Heart right ventricle (tissue), 16 donors: Measurements from ENCODE around the gene NAA15. TPM values are rescaled to one million over a fixed set of nuclear protein-coding genes. Genes with fewer than 3 reads are reported as not detected.

Source experiments
- ATAC-seq, 8 donors: fragments of 200-7000 bp; cut with Tn5 transposase; one replicate each; pipeline ENCODE4 v1.9.1; 2020; ENCODE audit warnings: mild to moderate bottlenecking in 8 of 8, moderate library complexity in 8 of 8, moderate number of reproducible peaks in 1 of 8
- DNase-seq, 2 donors: peaks; one replicate each; pipeline ENCODE4 v3.0.0-alpha.2; 2020
- H3K27ac ChIP-seq, 10 donors: fragments of 200-600 bp; sonication (generic) in 2 of 10; one replicate each; pipeline versions ENCODE4 v1.5.0 to v1.8.0; 2020 to 2022; ENCODE audit warnings: mild to moderate bottlenecking in 3 of 10
- H3K27me3 ChIP-seq, 7 donors: fragments of 200-600 bp; one replicate each; pipeline ENCODE4 v1.8.0; 2021 to 2022; ENCODE audit warnings: mild to moderate bottlenecking in 2 of 7
- H3K36me3 ChIP-seq, 9 donors: fragments of 200-600 bp; sonication (generic) in 1 of 9; one replicate each; pipeline versions ENCODE4 v1.5.0 to v1.8.0; 2020 to 2022; ENCODE audit warnings: mild to moderate bottlenecking in 2 of 9
- H3K4me1 ChIP-seq, 9 donors: fragments of 200-600 bp; sonication (generic) in 1 of 9; one replicate each; pipeline versions ENCODE4 v1.5.0 to v1.8.0; 2020 to 2022; ENCODE audit warnings: mild to moderate bottlenecking in 4 of 9
- H3K4me3 ChIP-seq, 10 donors: fragments of 200-600 bp; sonication (generic) in 2 of 10; one replicate each; pipeline versions ENCODE4 v1.5.0 to v1.8.0; 2020 to 2022; ENCODE audit warnings: mild to moderate bottlenecking in 7 of 10, moderate library complexity in 2 of 10
- H3K9me3 ChIP-seq, 11 donors: fragments of 200-600 bp in 10 of 11; sonication (generic) in 2 of 11; one replicate each; pipeline versions ENCODE4 v1.5.0 to v1.8.0; 2013 to 2022; ENCODE audit warnings: mild to moderate bottlenecking in 2 of 11, control low read depth in 1 of 11, moderate library complexity in 1 of 11
- WGBS, 2 donors: extraction: QIAGEN DNeasy Blood & Tissue Kit; methylation state at CpG; one replicate each; pipeline ENCODE4 v1.1.7; 2013; ENCODE audit warnings: inconsistent platforms in 1 of 2; 5-methylcytosine and 5-hydroxymethylcytosine counted together
- intact Hi-C, 10 donors: fragments of 100-400 bp; cut with DNase I; formaldehyde crosslinking; loops; one replicate each; pipeline versions ENCODE4 v1.11.1 to v1.14.2; 2022
- polyA plus RNA-seq, 2 donors: library from polyadenylated mRNA; stranded (reverse); fragments of 200-250 nt; gene quantifications; one replicate each; pipeline ENCODE4 v1.2.3, GENCODE V29; 2013
- total RNA-seq, 10 donors: library from RNA; stranded (reverse); fragmentation: NEBNext Ultra II Directional in 3 of 10; extraction: Animal tissue kit (Norgen Biotek cat#: 25700) in 3 of 10; gene quantifications; one replicate each; pipeline versions ENCODE4 v1.2.1 to v1.2.4, GENCODE V29; 2021 to 2023
- TF ChIP-seq, protein P1 (sequence below), 9 donors: fragments of 200-600 bp; sonication (generic) in 2 of 9; IDR thresholded peaks; one replicate each; pipeline versions ENCODE4 v1.5.0 to v1.8.0; 2021 to 2022; ENCODE audit warnings: antibody characterized with exemption in 9 of 9, mild to moderate bottlenecking in 5 of 9, moderate library complexity in 1 of 9
- donor health status: Arrhythmogenic right ventricular cardiomyopathy.
- donor health status: ischemic (EF 13 %, LVEDD 7.1; RV severe dilation, severe dysfunction).
- donor health status: healthy with polysubstance abuse.
- donor health status: DM: no; HTN: yes; CAD: no.
- donor health status: DM: no; HTN: no; CAD: no.
- donor health status: ischemic (EF 25% LVEDD 6.9; RV normal size, moderate dysfunction).
- donor health status: ischemic (EF 25% LVEDD 5.7; RV mildly dilated, moderate dysfunction).
- donor health status: healthy.
- donor health status: DM: yes; HTN: yes; CAD: no.
- donor health status: Ischemic cardiomyopathy.
- donor health status: ischemic (EF 35%, LVEDD 5.7; RV mildly dilated, moderate dysfunction).
- donor health status: nonischemic (EF 11% LVEDD 7.7; RV severe dilation, severe dysfunction).
- donor health status: DM: yes; HTN: yes; CAD: no.
- donor health status: PGD.
- donor health status: ischemic (EF 29% LVEDD 5.4; RV normal size, mild dysfunction).
- donor health status: nonischemic (EF 23%, LVEDD 6.1; RV moderate dilation, normal function).

Gene NAA15
- total and polyA plus RNA-seq, 12 donors, result 8.2 to 45.4 (median 33.4) TPM

DNA sequence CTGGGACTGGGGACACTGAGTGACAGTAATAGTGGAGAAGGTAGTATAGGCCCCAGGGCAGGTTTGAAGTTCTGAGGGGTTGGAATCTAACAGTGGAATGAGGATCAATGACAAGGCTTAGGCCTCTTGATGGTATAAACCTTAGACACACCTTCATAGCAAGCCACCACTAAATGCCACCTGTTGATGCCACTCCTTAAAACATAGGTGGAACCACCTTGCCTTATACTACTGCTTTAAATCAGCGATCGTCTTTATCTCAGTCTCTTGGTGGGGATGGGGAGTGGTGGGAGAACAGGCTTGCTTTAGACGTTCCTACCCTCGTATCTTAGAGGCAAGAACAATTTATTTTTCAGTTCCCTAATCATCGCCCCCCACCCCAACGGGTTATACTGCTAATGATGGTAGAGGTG lies 153.8 kb downstream of the NAA15 start:
- intact Hi-C loops, result loop anchor here in 2 of 10 donors (5.0 to 10.0 kb wide), 2 partner anchors 42 to 370 kb away; no protein-coding TSS in a partner anchor
- H3K27ac ChIP-seq, result peak overlapping the region in 6 of 10 donors; percentile 94 to 100 (median 98)

DNA sequence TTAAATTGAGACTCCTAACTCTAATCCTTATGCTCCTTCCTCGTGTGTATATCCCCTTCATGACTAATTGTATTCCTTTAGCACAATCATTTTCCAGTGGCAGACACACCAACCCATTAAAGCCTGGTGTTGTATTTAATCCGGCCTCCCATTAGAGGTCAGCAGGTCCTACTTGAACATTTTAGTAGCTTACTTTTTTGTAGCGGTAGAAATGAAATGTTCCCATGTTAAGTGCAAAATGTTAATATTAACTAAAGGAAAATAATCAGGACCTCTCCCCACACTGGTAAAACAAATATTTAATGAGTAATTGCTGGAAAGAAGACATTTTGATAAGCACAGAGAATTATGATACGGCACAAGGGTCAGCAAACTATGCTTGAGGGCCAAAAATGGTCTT lies 156.0 kb downstream of the NAA15 start:
- no peak for DNase-seq
- H3K27ac ChIP-seq, result no peak overlapping the region
- TF ChIP-seq, protein P1, sequence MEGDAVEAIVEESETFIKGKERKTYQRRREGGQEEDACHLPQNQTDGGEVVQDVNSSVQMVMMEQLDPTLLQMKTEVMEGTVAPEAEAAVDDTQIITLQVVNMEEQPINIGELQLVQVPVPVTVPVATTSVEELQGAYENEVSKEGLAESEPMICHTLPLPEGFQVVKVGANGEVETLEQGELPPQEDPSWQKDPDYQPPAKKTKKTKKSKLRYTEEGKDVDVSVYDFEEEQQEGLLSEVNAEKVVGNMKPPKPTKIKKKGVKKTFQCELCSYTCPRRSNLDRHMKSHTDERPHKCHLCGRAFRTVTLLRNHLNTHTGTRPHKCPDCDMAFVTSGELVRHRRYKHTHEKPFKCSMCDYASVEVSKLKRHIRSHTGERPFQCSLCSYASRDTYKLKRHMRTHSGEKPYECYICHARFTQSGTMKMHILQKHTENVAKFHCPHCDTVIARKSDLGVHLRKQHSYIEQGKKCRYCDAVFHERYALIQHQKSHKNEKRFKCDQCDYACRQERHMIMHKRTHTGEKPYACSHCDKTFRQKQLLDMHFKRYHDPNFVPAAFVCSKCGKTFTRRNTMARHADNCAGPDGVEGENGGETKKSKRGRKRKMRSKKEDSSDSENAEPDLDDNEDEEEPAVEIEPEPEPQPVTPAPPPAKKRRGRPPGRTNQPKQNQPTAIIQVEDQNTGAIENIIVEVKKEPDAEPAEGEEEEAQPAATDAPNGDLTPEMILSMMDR (IDR thresholded peaks at IDR 0.05), result no peak
- intact Hi-C loops, result loop anchor here in 2 of 10 donors (5.0 to 10.0 kb wide), 2 partner anchors 40 to 373 kb away; no protein-coding TSS in a partner anchor
- no peak overlapping the region for H3K4me3 ChIP-seq
- peaks cover 0 to 4% (median 0%) of the 10 kb centered on the region in 9 donors for H3K36me3 ChIP-seq
- H3K4me1 ChIP-seq, result peaks cover 4 to 56% (median 46%) of the 10 kb centered on the region in 9 donors
- WGBS, 2 donors, result 73 to 78% methylated on average over 4 of the region's 4 CpGs
- no peak for ATAC-seq
- H3K9me3 ChIP-seq, result no peaks in the 10 kb centered on the region
- no peaks in the 10 kb centered on the region for H3K27me3 ChIP-seq

More for the DNA sequence above, 153.8 kb downstream of the NAA15 start:
- Histone ChIP-seq H3K27me3 (no peaks in the 10 kb centered on the region), H3K9me3 (no peaks in the 10 kb centered on the region), H3K4me3 (peak overlapping the region; percentile 66 to 95 (median 84)), H3K4me1 (peaks cover 4 to 59% (median 53%) of the 10 kb centered on the region in 9 donors), H3K36me3 (no peaks in the 10 kb centered on the region)
- ATAC-seq (no peak), DNase-seq (no peak)
- TF ChIP-seq, protein P1 (IDR thresholded peaks at IDR 0.05), result no peak
- WGBS, 2 donors, result 44 to 46% methylated on average over 6 of the region's 6 CpGs

DNA sequence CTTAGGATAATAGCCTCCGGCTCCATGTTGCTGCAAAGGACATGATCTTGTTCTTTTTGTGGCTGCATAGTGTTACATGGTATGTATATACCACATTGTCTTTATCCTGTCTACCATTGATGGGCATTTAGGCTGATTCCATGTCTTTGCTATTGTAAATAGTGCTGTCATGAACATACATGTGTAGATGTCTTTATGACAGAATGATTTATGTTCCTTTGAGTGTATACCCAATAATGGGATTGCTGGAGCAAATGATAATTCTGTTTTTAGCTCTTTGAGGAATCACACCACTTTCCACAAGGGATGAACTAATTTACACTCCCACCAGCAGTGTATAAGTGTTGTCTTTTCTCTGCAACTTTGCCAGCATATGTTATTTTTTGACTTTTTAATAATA lies 157.2 kb downstream of the NAA15 start:
- intact Hi-C loops, result loop anchor here in 2 of 10 donors (5.0 to 10.0 kb wide), 2 partner anchors 39 to 374 kb away; no protein-coding TSS in a partner anchor
- no peak overlapping the region for H3K4me3 ChIP-seq
- DNase-seq (no peak), ATAC-seq (no peak)
- H3K27me3 ChIP-seq, result no peaks in the 10 kb centered on the region
- no peaks in the 10 kb centered on the region for H3K9me3 ChIP-seq
- peaks cover 0 to 49% (median 41%) of the 10 kb centered on the region in 9 donors for H3K4me1 ChIP-seq
- peaks cover 0 to 4% (median 0%) of the 10 kb centered on the region in 9 donors for H3K36me3 ChIP-seq
- no peak overlapping the region for H3K27ac ChIP-seq
- TF ChIP-seq, protein P1 (IDR thresholded peaks at IDR 0.05), result no peak
- 100% methylated on average over 1 of the region's 1 CpG for WGBS, 2 donors

DNA sequence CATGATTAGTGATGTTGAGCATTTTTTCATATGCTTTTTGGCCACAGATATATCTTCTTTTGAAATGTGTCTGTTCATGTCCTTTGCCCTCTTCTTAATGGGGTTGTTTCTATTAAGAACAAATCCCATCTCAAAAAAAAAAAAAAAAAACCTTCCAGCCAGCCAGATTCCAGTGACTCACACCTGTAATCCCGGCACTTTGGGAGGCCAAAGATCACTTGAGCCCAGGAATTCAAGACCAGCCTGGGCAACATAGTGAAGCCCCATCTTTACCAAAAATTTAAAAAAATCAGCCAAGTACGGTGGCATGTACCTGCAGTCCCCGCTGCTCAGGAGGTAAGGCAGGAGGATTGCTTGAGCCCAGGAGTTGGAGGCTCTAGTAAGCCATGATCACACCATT lies 157.7 kb downstream of the NAA15 start:
- no peak overlapping the region for H3K4me3 ChIP-seq
- 87 to 90% methylated on average over 3 of the region's 3 CpGs for WGBS, 2 donors
- intact Hi-C loops, result loop anchor here in 2 of 10 donors (5.0 to 10.0 kb wide), 2 partner anchors 38 to 374 kb away; no protein-coding TSS in a partner anchor
- no peaks in the 10 kb centered on the region for H3K9me3 ChIP-seq
- no peak overlapping the region for H3K27ac ChIP-seq
- no peak for DNase-seq
- peaks cover 0 to 4% (median 0%) of the 10 kb centered on the region in 9 donors for H3K36me3 ChIP-seq
- ATAC-seq, result no peak
- TF ChIP-seq, protein P1 (IDR thresholded peaks at IDR 0.05), result no peak
- peaks cover 0 to 49% (median 41%) of the 10 kb centered on the region in 9 donors for H3K4me1 ChIP-seq
- H3K27me3 ChIP-seq, result no peaks in the 10 kb centered on the region
